PC-3 (cell line): ENCODE results near the gene ZNF396.

Experiments
- EZH2 ChIP-seq: fragments of 300-600 bp; sonication (generic); IDR thresholded peaks from one replicate; pipeline ENCODE4 v1.6.1; 2017; ENCODE audit warnings: antibody characterized with exemption, mild to moderate bottlenecking, low read length; ENCODE audit not compliant: unreplicated experiment
- TF ChIP-seq, protein P1 (sequence below): fragments of 300-600 bp; sonication (generic); conservative IDR thresholded peaks from 2 replicates; pipeline ENCODE4 v1.5.1; 2017; ENCODE audit warnings: antibody characterized with exemption, low read depth, mild to moderate bottlenecking, low read length

DNA sequence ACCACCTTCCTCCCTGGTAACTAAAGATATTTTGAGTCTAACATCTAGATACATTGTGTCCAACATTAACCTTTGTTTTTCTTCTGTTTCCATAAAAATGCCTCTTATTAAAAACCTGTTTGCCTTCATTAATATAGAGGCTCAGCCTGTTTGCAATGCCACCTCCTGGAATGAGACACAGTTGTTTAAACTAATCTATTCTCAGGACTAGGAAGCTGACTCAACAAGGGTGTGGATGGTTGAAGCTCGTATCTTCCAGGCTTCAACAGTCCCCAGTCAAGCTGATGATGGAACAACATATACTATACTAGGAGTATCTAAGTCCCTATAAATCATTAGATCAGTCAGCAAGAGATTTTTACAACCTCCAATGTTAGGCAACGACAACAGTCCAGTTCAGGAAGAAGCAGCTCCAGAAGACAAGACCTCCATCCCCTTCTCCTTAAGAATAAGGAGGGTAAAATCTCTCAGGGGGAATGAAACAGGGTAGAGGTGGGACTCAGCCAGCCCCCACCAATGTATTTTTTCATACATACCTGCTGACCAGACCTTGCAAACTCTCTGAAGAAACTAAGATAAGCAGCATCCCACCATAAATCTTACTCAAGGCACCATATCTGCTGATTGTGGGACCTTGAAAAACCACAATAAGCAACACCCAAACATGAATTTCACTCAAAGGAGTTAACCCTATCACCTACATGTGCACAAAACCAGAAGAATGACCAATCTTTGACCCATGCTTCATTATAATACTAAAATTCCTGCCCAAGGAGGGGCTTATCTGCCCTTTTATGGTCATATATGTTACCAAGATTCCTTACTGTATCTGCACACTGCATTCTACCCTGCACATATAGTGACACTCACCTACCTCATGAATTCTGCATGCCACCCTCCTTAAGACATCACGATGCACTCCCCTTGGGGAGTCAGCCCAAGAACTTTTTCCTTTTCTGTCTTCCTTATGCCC is 54.4 kb downstream of the ZNF396 start:
- TF ChIP-seq, protein P1, sequence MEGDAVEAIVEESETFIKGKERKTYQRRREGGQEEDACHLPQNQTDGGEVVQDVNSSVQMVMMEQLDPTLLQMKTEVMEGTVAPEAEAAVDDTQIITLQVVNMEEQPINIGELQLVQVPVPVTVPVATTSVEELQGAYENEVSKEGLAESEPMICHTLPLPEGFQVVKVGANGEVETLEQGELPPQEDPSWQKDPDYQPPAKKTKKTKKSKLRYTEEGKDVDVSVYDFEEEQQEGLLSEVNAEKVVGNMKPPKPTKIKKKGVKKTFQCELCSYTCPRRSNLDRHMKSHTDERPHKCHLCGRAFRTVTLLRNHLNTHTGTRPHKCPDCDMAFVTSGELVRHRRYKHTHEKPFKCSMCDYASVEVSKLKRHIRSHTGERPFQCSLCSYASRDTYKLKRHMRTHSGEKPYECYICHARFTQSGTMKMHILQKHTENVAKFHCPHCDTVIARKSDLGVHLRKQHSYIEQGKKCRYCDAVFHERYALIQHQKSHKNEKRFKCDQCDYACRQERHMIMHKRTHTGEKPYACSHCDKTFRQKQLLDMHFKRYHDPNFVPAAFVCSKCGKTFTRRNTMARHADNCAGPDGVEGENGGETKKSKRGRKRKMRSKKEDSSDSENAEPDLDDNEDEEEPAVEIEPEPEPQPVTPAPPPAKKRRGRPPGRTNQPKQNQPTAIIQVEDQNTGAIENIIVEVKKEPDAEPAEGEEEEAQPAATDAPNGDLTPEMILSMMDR = no peak
- TF ChIP-seq EZH2 = no peak
